ENCODE results near the gene DEPDC5.

DNA sequence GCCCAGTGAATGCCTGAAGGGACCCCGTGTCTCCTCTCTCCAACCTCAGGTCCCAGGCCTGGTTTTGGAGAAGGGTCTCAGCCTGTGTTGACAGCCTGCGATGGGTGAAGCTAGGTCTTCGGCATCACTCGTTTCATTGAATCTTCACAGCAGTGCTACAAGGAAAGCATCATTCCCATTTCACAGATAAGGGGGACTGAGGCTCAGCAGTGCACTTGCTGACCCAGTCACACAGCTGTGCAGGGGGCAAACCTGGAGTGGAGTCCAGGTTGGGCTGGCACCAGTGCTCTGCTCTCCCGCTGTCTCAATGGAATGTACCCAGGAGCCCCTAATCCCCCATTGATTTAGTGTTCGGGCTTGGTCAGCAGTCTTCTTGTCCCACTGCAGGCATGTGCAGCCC, 179.6 kb downstream of the DEPDC5 start:
- TF ChIP-seq, protein P1, sequence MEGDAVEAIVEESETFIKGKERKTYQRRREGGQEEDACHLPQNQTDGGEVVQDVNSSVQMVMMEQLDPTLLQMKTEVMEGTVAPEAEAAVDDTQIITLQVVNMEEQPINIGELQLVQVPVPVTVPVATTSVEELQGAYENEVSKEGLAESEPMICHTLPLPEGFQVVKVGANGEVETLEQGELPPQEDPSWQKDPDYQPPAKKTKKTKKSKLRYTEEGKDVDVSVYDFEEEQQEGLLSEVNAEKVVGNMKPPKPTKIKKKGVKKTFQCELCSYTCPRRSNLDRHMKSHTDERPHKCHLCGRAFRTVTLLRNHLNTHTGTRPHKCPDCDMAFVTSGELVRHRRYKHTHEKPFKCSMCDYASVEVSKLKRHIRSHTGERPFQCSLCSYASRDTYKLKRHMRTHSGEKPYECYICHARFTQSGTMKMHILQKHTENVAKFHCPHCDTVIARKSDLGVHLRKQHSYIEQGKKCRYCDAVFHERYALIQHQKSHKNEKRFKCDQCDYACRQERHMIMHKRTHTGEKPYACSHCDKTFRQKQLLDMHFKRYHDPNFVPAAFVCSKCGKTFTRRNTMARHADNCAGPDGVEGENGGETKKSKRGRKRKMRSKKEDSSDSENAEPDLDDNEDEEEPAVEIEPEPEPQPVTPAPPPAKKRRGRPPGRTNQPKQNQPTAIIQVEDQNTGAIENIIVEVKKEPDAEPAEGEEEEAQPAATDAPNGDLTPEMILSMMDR (IDR thresholded peaks at IDR 0.05; ENCODE audit: borderline replicate concordance, extremely low read depth, low read length, poor library complexity, severe bottlenecking) = no peak
- no peak for TF ChIP-seq EZH2 (IDR thresholded peaks at IDR 0.05; ENCODE audit: borderline replicate concordance, low read depth, low read length, severe bottlenecking)

Data from DND-41 (cell line).